ENCODE data around the gene TEAD1.
A peak's percentile ranks its signal among the peaks of the same experiment; 100 is the strongest.
"Not testable (repeated sequence)": the region's sequence is repeated elsewhere in the genome, so short reads cannot be mapped to it uniquely, and the experiment has no call there.

TEAD1 gene

GRCh38 chr11:12876340-12876739, 202.1 kb downstream of the TEAD1 start:
- DNase-seq = no peak

DNA sequence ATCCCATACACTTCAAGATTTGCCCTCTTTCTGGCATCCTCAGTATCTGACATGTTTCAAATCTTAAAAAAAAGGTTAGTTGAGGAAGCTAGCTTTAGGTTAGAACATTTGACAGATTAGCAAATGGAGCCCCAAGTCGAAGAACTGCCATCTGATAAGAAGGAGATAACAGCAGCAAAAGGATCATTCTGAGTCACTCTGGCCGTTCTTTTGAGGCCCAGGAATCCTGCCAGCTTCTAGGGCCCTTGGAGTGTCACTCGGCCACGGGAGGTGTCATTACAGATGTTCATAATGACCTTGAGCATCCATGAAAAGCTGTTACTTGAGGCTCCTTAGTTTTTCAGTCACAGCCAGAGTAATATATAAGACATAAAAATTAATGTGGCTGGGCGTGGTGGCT, 202.8 kb downstream of the TEAD1 start:
- no peak for DNase-seq

GRCh38 chr11:12877508-12877907, 203.3 kb downstream of the TEAD1 start:
- DNase-seq = not testable (repeated sequence)

DNA sequence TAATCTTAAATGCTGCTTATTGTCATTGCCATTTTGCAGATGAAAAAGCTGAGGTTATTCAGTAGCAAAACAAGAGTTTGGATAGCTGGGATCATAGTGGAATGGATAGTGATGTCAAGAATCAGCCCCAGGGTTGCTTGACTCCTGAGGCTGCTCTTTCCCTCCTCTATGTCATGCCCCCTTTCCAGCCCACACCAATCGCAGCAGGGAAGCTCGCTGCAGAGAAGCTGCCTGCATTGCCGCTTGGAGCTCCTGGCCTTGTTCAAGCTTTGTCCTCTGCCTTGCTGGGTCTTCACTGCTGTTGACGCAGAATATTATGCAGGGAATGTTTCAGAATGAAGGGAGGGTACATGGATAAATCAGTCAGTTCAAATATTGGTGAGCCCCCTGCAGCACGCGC, 206.1 kb downstream of the TEAD1 start:
- no peak for DNase-seq

DNA sequence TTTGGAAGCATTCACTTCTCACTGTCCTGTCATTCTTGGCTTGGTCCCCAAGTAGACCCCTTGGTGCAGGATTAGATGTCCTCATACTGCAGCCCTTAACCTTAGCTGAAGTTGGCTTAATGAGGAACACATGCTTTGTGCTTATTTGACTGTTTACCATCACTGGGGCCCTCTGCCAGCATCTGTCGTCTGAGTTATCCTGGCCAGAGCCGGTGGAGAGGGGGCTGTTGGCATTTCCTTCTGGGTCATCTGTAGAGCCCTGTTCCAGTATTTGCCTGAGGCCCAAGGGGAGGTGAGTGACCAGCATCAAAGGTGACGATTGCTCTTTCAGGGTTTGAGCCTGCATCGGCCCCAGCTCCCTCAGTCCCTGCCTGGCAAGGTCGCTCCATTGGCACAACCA, 208.4 kb downstream of the TEAD1 start:
- DNase-seq = no peak

DNA sequence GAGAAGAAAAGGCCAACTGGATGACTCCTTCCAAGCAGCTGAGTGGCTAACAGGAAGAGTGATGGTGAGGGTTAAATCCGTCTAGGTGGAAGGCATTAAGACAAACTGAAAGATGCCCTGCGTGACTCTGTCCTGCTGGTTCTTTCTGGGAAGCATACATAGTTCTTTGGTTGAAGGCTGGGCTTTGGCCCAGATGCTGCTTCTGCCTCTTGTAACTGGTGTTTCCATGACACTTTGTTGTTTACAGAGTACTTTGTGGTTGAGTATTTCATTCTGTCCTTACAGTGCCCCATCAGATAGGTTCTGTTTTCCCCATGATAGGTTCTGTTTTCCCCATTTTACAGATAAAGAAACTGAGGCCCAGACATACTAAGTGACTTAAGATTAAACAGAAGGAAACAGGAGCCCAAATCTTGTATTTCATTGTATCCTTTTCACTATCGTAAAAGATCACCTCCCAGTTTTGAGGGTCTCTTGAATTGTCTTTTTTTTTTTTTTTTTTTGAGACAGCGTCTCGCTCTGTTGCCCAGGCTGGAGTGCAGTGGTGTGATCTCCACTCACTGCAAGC, 210.6 kb downstream of the TEAD1 start:
- no peak for DNase-seq

DNA sequence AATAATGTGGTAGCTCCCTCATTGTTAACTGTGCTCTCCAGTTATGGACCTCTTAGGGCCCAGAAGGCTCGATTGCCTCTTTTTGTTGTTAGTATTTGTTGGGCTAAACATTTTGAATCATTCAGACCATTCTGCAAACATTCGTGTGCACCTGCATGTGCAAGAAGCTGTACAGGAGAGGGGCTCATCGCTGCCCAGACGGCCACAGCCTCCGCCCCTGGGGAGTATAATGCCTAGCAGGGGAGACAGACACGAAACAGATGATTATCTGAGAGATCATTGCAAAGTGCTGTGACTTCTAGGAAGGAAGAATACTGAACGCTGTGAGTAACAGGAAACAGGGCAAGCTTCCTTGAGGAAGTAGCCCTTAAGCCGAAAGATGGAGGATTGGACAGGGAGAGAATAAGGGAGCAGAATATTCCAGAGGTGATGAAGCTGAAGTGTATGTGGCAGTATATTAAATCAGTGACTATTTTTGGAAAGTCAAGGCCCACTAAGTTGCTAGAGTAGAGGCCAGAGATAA, 211.6 kb downstream of the TEAD1 start:
- DNase-seq = no peak

DNA sequence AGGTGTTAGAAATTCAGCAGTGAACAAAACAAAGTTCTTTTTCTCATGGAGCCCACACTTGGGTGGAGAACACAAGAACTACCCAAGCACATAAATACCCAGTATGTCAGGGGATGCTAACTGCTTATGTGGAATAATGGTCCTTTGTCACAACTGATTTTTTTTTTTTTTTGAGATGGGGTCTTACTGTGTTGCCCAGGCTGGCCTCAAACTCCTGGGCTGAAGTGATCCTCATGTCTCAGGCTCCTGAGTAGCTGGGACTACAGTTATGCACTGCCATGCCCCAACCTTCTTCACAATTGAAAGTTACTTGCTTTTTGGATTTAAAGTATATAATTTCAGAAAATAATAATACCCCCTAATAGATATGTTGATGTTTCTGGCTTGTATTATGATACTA, 212.3 kb downstream of the TEAD1 start:
- no peak for DNase-seq

DNA sequence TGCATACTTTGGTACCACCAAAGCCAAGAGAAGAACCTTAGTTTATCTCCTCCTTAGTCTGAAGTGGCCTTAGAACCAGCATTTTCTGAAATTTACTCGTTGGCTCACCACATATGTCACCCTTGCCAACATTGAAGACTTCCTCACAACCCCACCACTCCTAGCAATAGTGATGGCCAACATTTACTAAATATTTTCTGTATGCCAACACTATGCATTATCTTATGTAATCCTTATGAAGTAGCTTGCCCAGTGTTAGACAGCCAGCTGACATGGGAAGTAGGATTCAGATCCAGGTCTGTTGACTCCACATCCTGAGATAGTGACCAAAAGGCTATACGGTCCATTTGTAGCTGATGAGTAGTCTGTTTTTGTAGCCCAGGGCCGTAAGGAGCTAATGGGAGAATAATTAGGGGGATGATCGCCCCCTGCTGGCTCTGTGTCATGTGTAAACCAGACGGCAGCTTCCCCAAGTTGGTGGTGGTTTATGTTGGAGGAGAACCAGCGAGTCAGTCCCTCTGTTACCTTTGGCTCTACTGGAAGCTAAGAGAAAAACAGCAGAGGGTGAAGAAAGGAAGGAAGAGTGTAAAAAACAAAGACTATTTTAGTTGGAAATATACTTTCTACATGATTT, 214.4 kb downstream of the TEAD1 start:
- DNase-seq = peak; percentile 67

DNA sequence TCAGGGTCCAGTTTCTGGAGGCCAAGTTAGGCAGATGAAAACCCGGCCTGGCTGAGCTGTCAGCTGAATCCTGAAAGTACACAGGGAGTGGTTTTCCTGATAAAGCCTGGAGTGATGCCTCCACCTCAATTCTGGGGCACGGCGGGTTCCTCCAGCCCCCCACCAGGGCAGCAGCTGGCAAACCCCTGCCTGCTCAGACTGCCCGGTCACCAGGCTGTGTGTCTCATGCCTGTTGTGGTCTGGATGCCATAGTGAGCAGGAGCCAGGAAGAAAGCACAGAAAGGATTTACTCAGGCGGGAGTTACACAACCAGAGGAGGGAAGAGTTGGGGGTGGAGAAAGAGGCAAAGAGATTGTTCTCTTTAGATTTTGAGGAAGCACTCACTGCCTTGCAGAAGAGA, 215.0 kb downstream of the TEAD1 start:
- DNase-seq = no peak

GRCh38 chr11:12890476-12890875, 216.3 kb downstream of the TEAD1 start:
- DNase-seq = no peak

- DNase-seq = no peak
These were observed 219.8 kb downstream of the TEAD1 start for GRCh38 chr11:12893787-12894672.

DNA sequence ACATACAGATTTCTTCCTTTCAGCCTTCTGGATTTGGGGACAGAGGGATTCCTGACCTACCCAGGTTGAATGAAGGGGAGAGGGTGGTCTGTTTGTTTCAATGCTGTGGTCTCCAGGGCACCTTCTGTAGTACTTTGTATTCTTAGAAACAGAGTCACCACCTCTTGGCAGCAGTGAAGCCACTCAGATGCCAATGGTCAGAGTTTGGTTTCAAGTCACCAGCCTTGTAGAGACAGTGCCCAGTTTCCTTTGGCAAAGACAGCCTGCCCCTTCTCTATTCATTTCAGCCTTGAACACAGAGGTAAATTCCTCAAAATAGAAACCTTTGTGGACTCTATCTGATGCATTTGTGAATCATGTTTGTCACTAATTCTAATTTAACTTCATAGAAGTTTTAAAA, 223.2 kb downstream of the TEAD1 start:
- DNase-seq = no peak

DNA sequence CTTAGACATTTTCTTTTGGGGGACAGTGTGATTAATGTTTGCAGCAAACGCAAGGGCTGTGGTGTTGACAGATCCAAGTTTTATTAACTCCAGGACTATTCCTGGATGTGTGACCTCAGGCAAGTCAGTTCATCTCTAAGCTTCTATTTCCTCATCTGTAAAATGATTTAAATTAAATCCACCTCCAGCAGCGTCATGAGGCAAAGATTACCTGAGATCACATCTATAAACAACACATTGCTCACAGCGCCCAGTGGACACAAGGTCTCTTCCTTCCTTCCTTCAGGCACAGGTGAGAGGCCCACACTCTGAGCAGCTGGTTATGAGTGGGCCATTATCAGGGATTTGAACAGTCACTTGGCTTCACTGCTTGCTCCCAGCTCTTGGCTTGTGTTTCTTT, 223.6 kb downstream of the TEAD1 start:
- DNase-seq = no peak

DNA sequence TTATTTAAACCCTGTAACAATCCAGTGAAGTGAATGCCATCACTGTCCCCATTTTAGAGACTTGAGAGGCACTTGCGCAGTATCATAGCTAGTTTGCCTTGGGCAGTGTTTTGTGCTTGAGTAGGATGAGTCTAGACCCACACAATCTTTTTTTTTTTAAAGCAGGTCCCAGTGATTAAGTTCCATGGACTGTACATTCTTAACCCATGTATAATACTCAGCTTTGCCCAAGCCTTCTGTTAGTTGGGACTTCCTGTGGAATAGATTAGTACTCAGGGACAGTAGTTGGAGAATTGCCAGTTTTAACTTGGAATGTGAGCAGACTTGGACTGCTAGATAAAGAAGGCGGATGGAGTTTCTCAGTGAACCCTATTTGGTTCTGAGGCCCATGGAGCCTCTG, 226.3 kb downstream of the TEAD1 start:
- DNase-seq = no peak

DNA sequence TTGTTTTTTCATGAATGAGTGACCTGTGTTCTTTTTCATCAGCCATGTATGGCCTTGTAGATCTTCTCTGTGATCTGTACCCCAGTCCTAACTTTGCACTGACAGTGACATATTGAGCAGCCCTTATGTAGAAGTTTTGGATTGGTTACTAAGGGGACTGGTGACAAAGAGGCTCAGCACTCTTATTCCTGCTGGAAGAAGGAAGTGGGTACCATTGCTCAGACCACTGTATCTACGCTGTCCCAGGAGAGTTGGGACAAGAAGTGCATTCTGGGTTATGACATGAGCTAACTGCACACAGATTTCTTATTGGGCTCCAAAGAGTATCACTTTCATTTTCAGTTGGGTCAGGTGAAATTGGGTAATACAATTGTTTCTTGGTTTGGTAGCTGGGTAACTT, 227.1 kb downstream of the TEAD1 start:
- DNase-seq = no peak

GRCh38 chr11:12901874-12902481, 227.8 kb downstream of the TEAD1 start:
- DNase-seq = no peak

DNA sequence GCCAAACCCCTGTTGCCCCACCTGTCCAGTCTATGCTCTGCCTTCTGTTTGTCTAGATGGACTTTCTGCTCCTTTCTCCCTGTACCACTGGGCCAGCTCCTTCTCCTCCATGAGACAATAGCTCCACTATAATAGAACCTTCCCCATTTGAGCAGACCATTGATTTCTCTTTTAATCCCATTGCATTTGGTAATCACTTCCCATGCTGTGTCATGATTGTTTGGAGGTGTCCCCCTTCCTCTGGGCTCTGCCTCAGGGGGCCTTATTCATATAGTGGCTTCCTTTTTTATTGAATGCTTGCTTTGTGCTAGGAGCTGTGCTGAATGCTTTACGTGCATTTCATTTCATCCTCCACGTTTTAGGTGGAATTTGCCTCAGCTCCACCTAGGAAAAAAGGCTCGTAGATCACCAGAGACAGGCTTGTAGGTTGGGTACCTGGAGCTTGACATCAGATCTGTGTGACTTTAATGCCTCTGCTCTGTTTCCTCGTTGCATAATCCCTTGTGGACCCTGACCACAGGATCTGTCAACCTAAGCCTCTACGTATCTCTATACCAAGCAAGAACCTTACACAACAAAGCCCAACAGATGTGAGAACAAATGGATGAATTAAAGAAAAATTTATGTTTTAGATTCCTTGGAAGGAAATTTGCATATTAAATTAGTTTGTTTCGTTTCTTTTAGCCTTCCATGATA, 228.7 kb downstream of the TEAD1 start:
- DNase-seq = no peak

- DNase-seq = no peak
These were observed 231.2 kb downstream of the TEAD1 start for GRCh38 chr11:12905435-12905834.

DNA sequence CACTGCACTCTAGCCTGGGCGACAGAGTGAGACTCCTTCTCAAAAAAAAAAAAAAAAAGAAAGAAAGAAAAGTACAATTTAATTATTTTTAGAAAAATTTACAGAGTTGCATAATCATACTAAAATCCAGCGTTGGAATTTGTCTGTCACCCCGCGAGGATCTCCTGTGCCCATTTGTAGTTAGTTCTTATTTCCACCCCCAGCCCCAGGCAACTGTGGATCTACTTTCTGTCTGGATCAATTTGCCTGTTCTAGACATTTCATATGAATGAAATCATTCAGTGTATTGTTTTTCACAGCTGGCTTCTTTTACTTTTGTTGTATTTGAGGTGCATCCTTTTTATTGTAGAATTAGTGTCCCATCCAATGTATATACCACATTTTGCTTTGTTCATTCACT, 232.3 kb downstream of the TEAD1 start:
- DNase-seq = no peak

- no peak for DNase-seq
These were observed 235.7 kb downstream of the TEAD1 start for GRCh38 chr11:12909879-12910278.

DNA sequence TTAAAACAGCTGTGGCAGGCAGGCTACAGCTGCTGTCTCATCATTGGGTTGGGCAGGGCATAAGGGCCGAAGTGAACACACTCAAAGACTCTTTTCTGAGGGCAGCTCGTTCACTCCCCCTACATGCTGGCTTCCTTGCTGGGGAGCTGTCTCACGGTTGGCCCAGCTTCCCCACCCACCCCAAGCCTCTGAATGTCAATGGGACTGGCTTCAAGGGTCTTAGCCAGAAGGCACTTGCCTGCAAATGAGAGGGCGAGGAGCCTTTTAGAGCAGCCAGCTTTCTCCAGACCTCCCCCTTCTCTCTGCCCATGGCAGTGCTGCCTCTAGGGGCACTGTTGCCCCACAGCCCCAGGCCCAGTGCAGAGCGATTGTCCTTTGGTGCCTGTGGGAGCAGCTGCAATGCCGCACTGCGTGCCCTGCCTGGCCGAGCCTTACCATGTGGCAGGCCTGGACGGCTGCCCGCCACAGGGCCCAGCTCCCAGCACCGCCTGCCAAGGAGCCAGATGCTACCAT, 240.2 kb downstream of the TEAD1 start:
- peak; percentile 2 for DNase-seq

- DNase-seq = no peak
These were observed 240.9 kb downstream of the TEAD1 start for GRCh38 chr11:12915093-12915492.
